Epithelial cell of proximal tubule (primary cell): ENCODE measurements around the gene NIBAN1. TPM values are rescaled to one million over a fixed set of nuclear protein-coding genes. Genes with fewer than 3 reads are reported as not detected.
"Not testable (repeated sequence)": the region's sequence is repeated elsewhere in the genome, so short reads cannot be mapped to it uniquely, and the experiment has no call there.

Experiments
- DNase-seq: peaks from one replicate; pipeline ENCODE4 v3.0.0-alpha.2; 2011; ENCODE audit warnings: low read depth
- H3K4me3 ChIP-seq: 2 replicates; pipeline ENCODE4 v1.5.1; 2011; ENCODE audit warnings: low read depth, mild to moderate bottlenecking, low read length
- CTCF ChIP-seq: conservative IDR thresholded peaks from 2 replicates; pipeline ENCODE4 v1.5.1; 2012; ENCODE audit warnings: low read depth, mild to moderate bottlenecking, low read length
- total RNA-seq: library from RNA; depleted of rRNA; stranded (reverse); fragments of >200 nt; gene quantifications from 2 replicates; pipeline ENCODE4 v1.2.3, GENCODE V29; 2015

NIBAN1 gene
- total RNA-seq, 1 donor from 2014 or later: 32.9 TPM

- H3K4me3 ChIP-seq: no peak overlapping the region
- DNase-seq: no peak
- no peak for TF ChIP-seq CTCF
Observed at GRCh38 chr1:185010361-185010760, 36.1 kb upstream of the NIBAN1 start.

- no peak overlapping the region for H3K4me3 ChIP-seq
- no peak for DNase-seq
- no peak for TF ChIP-seq CTCF
Observed at GRCh38 chr1:185008838-185009237, 34.5 kb upstream of the NIBAN1 start.

GRCh38 chr1:185001312-185001880, 27.1 kb upstream of the NIBAN1 start:
- DNase-seq, H3K4me3 ChIP-seq: not testable (repeated sequence)

- not testable (repeated sequence) for H3K4me3 ChIP-seq, DNase-seq
Observed at GRCh38 chr1:184999974-185000373, 25.7 kb upstream of the NIBAN1 start.

- H3K4me3 ChIP-seq: no peak overlapping the region
- DNase-seq: no peak
- no peak for TF ChIP-seq CTCF
Observed at GRCh38 chr1:184994301-184994700, 20.0 kb upstream of the NIBAN1 start.

- DNase-seq: no peak
- TF ChIP-seq CTCF: no peak
- H3K4me3 ChIP-seq: no peak overlapping the region
Observed at GRCh38 chr1:184992271-184992670, 18.0 kb upstream of the NIBAN1 start.

GRCh38 chr1:184990204-184990603, 15.9 kb upstream of the NIBAN1 start:
- no peak for TF ChIP-seq CTCF
- no peak overlapping the region for H3K4me3 ChIP-seq
- no peak for DNase-seq

- DNase-seq: no peak
- no peak overlapping the region for H3K4me3 ChIP-seq
- no peak for TF ChIP-seq CTCF
Observed at GRCh38 chr1:184988506-184988905, 14.2 kb upstream of the NIBAN1 start.
